B cell (primary cell): ENCODE measurements around the gene CD33. TPM values are rescaled to one million over a fixed set of nuclear protein-coding genes. Genes with fewer than 3 reads are reported as not detected.

Experiments used
- ATAC-seq: fragments of 200-7000 bp; cut with Tn5 transposase; one replicate; pipeline ENCODE4 v1.10.0; 2021; ENCODE audit warnings: low read depth, mild to moderate bottlenecking, moderate number of reproducible peaks, moderate library complexity
- CTCF ChIA-PET: fragments of 350-600 bp; sonication (Branson Sonifier 250); formaldehyde crosslinking; loops from one replicate; lab custom pipeline; 2021; ENCODE audit warnings: antibody characterized with exemption, inconsistent platforms; lab: Charles Lee
- POLR2A ChIA-PET: fragments of 350-600 bp; sonication (Branson Sonifier 250); formaldehyde crosslinking; loops from one replicate; lab custom pipeline; 2021; ENCODE audit warnings: antibody characterized with exemption; lab: Charles Lee
- DNase-seq: peaks from one replicate; pipeline ENCODE4 v3.0.0; 2013
- H2AFZ ChIP-seq: 2 replicates; pipeline ENCODE4 v1.6.1; 2012; ENCODE audit warnings: mild to moderate bottlenecking, low read depth, low read length; ENCODE audit not compliant: insufficient read depth, poor library complexity, severe bottlenecking
- H3K27ac ChIP-seq, 2 donors: 1 replicate in 1 of 2; 2 replicates in 1 of 2; pipeline ENCODE4 v1.5.1; 2012 to 2013; ENCODE audit warnings: low read length in 2 of 2, mild to moderate bottlenecking in 2 of 2, moderate library complexity in 1 of 2
- H3K27me3 ChIP-seq, 4 experiments: fragments of 200-600 bp in 1 of 4; sonication (generic) in 1 of 4; replicated peaks in 1 of 4; 1 replicate in 2 of 4; 2 replicates in 2 of 4; pipeline versions ENCODE4 v1.6.1 to v1.7.0; 2013 to 2016; ENCODE audit warnings: low read length in 3 of 4, mild to moderate bottlenecking in 2 of 4, mixed read lengths in 1 of 4, moderate library complexity in 1 of 4; ENCODE audit not compliant: insufficient read depth in 4 of 4, control insufficient read depth in 3 of 4; ENCODE audit errors: control extremely low read depth in 1 of 4
- H3K36me3 ChIP-seq, 2 experiments: replicated peaks in 1 of 2; 1 replicate in 1 of 2; 2 replicates in 1 of 2; pipeline versions ENCODE4 v1.6.1 to v1.7.1; 2013; ENCODE audit warnings: low read length in 1 of 2; ENCODE audit not compliant: insufficient read depth in 2 of 2, control insufficient read depth in 1 of 2; ENCODE audit errors: control extremely low read depth in 1 of 2, extremely low read depth in 1 of 2
- H3K4me1 ChIP-seq, 2 donors: fragments of 200-600 bp in 1 of 2; sonication (generic) in 1 of 2; 1 replicate in 1 of 2; 2 replicates in 1 of 2; pipeline versions ENCODE4 v1.5.1 to v1.6.1; 2013 to 2017; ENCODE audit warnings: low read length in 2 of 2; ENCODE audit not compliant: control insufficient read depth in 2 of 2, insufficient read depth in 2 of 2
- H3K4me2 ChIP-seq: replicated peaks from 2 replicates; pipeline ENCODE3; 2012; ENCODE audit warnings: mild to moderate bottlenecking, low read depth, low read length; ENCODE audit not compliant: poor library complexity, severe bottlenecking
- H3K4me3 ChIP-seq, 5 experiments: fragments of 200-600 bp in 1 of 5; sonication (generic) in 1 of 5; 1 replicate in 3 of 5; 2 replicates in 2 of 5; pipeline versions ENCODE4 v1.5.1 to v1.7.0; 2011 to 2016; ENCODE audit warnings: low read length in 4 of 5, mild to moderate bottlenecking in 4 of 5, low read depth in 2 of 5, control low read depth in 1 of 5, moderate library complexity in 1 of 5; ENCODE audit not compliant: insufficient read depth in 1 of 5; ENCODE audit errors: control extremely low read depth in 1 of 5, extremely low read depth in 1 of 5
- H3K79me2 ChIP-seq: fragments of 200-600 bp; sonication (generic); one replicate; pipeline ENCODE4 v1.6.0; 2016; ENCODE audit warnings: low read length; ENCODE audit not compliant: control insufficient read depth, insufficient read depth
- H3K9ac ChIP-seq: fragments of 200-600 bp; sonication (generic); 2 replicates; pipeline ENCODE4 v1.6.1; 2017; ENCODE audit warnings: mild to moderate bottlenecking, low read length, moderate library complexity
- H3K9me3 ChIP-seq, 3 donors: one replicate each; pipeline versions ENCODE4 v1.6.1 to v1.7.1; 2013; ENCODE audit warnings: low read length in 2 of 3; ENCODE audit not compliant: control insufficient read depth in 2 of 3, insufficient read depth in 1 of 3; ENCODE audit errors: control extremely low read depth in 1 of 3
- H4K20me1 ChIP-seq: 2 replicates; pipeline ENCODE4 v1.6.0; 2012; ENCODE audit warnings: mild to moderate bottlenecking, low read length; ENCODE audit not compliant: insufficient read depth, control insufficient read depth, poor library complexity, severe bottlenecking
- H3K27ac Mint-ChIP-seq: one replicate; pipeline ENCODE4 v1.8.0; 2021; ENCODE audit warnings: mixed read lengths
- H3K27me3 Mint-ChIP-seq: one replicate; pipeline ENCODE4 v1.8.0; 2021; ENCODE audit warnings: mixed read lengths
- H3K4me1 Mint-ChIP-seq: one replicate; pipeline ENCODE4 v1.8.0; 2021; ENCODE audit warnings: mixed read lengths
- H3K4me3 Mint-ChIP-seq: one replicate; pipeline ENCODE4 v1.8.0; 2021; ENCODE audit warnings: mixed read lengths
- H3K9me3 Mint-ChIP-seq: one replicate; pipeline ENCODE4 v1.8.0; 2022; ENCODE audit warnings: mixed read lengths; ENCODE audit not compliant: insufficient read depth
- EZH2 ChIP-seq: IDR thresholded peaks from 2 replicates; pipeline ENCODE4 v1.6.1; 2012; ENCODE audit warnings: borderline replicate concordance, low read depth, mild to moderate bottlenecking, moderate library complexity, low read length; ENCODE audit not compliant: insufficient read depth, poor library complexity, severe bottlenecking
- WGBS: methylation state at CpG from one replicate; pipeline ENCODE4 v1.1.5; 2013; ENCODE audit warnings: missing lambda C conversion rate; ENCODE audit not compliant: insufficient coverage; 5-methylcytosine and 5-hydroxymethylcytosine counted together
- intact Hi-C: fragments of 100-400 bp; cut with micrococcal nuclease; formaldehyde crosslinking; loops from one replicate; pipeline ENCODE4 v1.10.0; 2022
- polyA plus RNA-seq: library from polyadenylated mRNA; depleted of rRNA; stranded (reverse); fragments of >200 nt; gene quantifications from 2 replicates; pipeline ENCODE4 v1.2.3, GENCODE V29; 2012
- total RNA-seq, 2 donors: library from RNA; stranded (reverse); fragments of 120-200 nt in 1 of 2; gene quantifications; 1 replicate in 1 of 2; 2 replicates in 1 of 2; pipeline versions ENCODE4 v1.2.3 to v1.2.4, GENCODE V29; 2013 to 2022
- TF ChIP-seq, protein P1 (sequence below): fragments of 200-600 bp; IDR thresholded peaks from one replicate; pipeline ENCODE4 v1.8.0; 2022; ENCODE audit warnings: antibody characterized with exemption, mild to moderate bottlenecking

The CD33 gene
- total and polyA plus RNA-seq, 2 donors (not counting 1 experiment from before 2014, with no cell fraction given) = 1.3 TPM; not detected in 1

DNA sequence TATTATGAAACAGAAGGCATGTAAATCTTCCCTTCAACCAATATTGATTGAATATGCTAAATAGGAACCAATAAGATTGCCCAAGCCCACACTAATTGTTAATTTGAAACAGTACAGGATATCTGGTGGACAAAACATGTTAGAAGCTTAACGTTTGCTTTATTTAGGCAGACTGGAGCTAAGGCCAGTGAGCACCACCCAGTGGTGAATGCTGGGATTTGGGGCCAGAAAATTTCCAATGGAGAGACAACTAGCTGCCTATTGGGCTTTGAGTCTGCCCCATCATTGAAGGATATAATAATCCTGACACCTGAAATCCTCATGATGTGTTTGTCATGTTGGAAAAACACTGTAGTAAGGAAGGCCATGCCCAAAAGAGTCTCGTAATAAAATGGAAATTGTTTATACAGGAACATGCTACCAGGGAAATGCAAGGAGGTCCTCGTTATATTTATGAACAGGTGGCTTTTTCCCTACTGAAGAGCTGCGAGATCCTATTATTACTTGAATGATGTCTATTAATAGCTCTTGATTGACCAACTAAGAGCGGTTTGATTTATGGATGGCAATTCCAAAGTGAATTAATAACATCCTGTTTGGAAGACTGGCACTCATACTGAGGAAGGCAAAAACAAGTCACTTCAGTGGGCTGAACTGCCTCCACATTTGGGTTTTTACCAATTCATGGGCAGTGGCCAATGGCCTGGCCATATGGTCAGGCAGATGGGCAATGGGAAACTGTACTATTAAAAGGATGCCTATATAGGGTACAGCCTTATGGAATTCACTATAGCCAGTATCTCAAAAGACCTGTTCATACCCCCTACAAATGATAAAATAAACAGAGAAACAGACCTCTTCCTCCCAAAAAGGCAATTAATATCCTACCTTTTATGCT, 34.7 kb downstream of the CD33 start:
- Mint-ChIP-seq H3K4me1 (peaks cover 6% of the 10 kb centered on the region), H3K27ac (no peak overlapping the region)
- DNase-seq = no peak

DNA sequence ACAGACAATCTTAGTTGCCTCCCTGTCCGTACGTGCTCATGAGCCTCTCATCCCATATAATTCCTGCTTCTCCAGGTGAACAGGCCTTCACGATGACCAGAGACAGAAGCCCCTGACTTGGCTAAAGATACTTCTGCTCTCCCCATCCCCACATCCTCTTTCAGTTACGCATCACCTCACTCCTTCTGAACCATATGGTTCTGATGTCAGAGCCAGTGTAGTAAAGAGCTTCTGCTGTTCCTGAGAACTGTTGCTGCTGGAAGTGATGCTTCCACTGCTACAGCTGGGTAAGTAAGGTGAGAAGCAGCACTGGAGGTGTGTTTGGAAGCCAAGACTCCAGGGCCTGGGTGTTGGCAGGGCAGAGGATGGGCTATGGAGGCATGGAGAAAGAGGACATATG, 38.9 kb downstream of the CD33 start:
- peaks cover 38% of the 10 kb centered on the region for H3K27me3 Mint-ChIP-seq
- CTCF ChIA-PET = no interaction called here

More for the DNA sequence above, 34.7 kb downstream of the CD33 start:
- WGBS = 6% methylated on average over 2 of the region's 5 CpGs
- Histone ChIP-seq H3K79me2 (no peaks in the 10 kb centered on the region), H2AFZ (no peak overlapping the region), H3K9ac (no peak overlapping the region), H3K27ac (no peak overlapping the region), H3K4me1 (peaks cover 0 to 3% of the 10 kb centered on the region in 2 donors), H3K4me3 (no peak overlapping the region), H3K27me3 (peaks cover 0 to 11% (median 2%) of the 10 kb centered on the region in 4 experiments), H3K4me2 (no peak overlapping the region), H3K36me3 (no peaks in the 10 kb centered on the region), H3K9me3 (no peaks in the 10 kb centered on the region), H4K20me1 (no peaks in the 10 kb centered on the region)
- TF ChIP-seq, protein P1, sequence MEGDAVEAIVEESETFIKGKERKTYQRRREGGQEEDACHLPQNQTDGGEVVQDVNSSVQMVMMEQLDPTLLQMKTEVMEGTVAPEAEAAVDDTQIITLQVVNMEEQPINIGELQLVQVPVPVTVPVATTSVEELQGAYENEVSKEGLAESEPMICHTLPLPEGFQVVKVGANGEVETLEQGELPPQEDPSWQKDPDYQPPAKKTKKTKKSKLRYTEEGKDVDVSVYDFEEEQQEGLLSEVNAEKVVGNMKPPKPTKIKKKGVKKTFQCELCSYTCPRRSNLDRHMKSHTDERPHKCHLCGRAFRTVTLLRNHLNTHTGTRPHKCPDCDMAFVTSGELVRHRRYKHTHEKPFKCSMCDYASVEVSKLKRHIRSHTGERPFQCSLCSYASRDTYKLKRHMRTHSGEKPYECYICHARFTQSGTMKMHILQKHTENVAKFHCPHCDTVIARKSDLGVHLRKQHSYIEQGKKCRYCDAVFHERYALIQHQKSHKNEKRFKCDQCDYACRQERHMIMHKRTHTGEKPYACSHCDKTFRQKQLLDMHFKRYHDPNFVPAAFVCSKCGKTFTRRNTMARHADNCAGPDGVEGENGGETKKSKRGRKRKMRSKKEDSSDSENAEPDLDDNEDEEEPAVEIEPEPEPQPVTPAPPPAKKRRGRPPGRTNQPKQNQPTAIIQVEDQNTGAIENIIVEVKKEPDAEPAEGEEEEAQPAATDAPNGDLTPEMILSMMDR = peak; percentile 38
- no peak for TF ChIP-seq EZH2
- Mint-ChIP-seq H3K4me3 (no peak overlapping the region), H3K9me3 (no peaks in the 10 kb centered on the region), H3K27me3 (peaks cover 38% of the 10 kb centered on the region)
- ATAC-seq = no peak
- intact Hi-C loops = no loop called here
- POLR2A ChIA-PET = no interaction called here
- CTCF ChIA-PET = interaction anchor here (1.0 to 1.2 kb wide), 2 partner anchors 10 to 12 kb away, joined by 4 read pairs; no protein-coding TSS in a partner anchor

More for the DNA sequence above, 38.9 kb downstream of the CD33 start:
- Histone ChIP-seq H3K36me3 (no peaks in the 10 kb centered on the region), H3K4me3 (no peak overlapping the region), H3K79me2 (no peaks in the 10 kb centered on the region), H3K27me3 (peaks cover 0 to 11% (median 2%) of the 10 kb centered on the region in 4 experiments), H3K27ac (no peak overlapping the region), H3K9me3 (no peaks in the 10 kb centered on the region), H2AFZ (no peak overlapping the region), H3K9ac (no peak overlapping the region), H3K4me2 (no peak overlapping the region), H3K4me1 (no peaks in the 10 kb centered on the region), H4K20me1 (no peaks in the 10 kb centered on the region)
- no peak for TF ChIP-seq EZH2
- TF ChIP-seq, protein P1 = no peak
- intact Hi-C loops = no loop called here
- WGBS = 81% methylated on average over 3 of the region's 4 CpGs
- no peak overlapping the region for H3K4me3 Mint-ChIP-seq
- DNase-seq (no peak), ATAC-seq (no peak)
- H3K27ac Mint-ChIP-seq = no peak overlapping the region
- POLR2A ChIA-PET = no interaction called here
- H3K4me1 Mint-ChIP-seq = no peaks in the 10 kb centered on the region
- no peaks in the 10 kb centered on the region for H3K9me3 Mint-ChIP-seq
